DOHH2 (cell line): ENCODE data around the gene CEBPA.

Experiments
- H3F3A ChIP-seq: fragments of 200-600 bp; sonication (generic), shearing (Covaris generic); 2 replicates; pipeline ENCODE4 v1.6.0; 2016; ENCODE audit warnings: antibody characterized with exemption, mild to moderate bottlenecking; ENCODE audit not compliant: control insufficient read depth, insufficient read depth
- H3K27ac ChIP-seq: fragments of 200-600 bp; sonication (generic); 2 replicates; pipeline ENCODE4 v1.5.1; 2014; ENCODE audit warnings: low read depth, mild to moderate bottlenecking, low read length, moderate library complexity
- H3K27me3 ChIP-seq: fragments of 200-600 bp; sonication (generic); 2 replicates; pipeline ENCODE4 v1.6.1; 2014; ENCODE audit warnings: mild to moderate bottlenecking, low read length, mixed read lengths; ENCODE audit not compliant: control insufficient read depth
- H3K36me3 ChIP-seq: fragments of 200-600 bp; sonication (generic); 2 replicates; pipeline ENCODE4 v1.6.1; 2014; ENCODE audit warnings: mild to moderate bottlenecking, low read length, moderate library complexity, mixed read lengths; ENCODE audit not compliant: control insufficient read depth
- H3K4me1 ChIP-seq: fragments of 200-600 bp; sonication (generic); 2 replicates; pipeline ENCODE4 v1.6.1; 2014; ENCODE audit warnings: mild to moderate bottlenecking, low read length, mixed read lengths; ENCODE audit not compliant: control insufficient read depth
- H3K4me2 ChIP-seq: fragments of 200-600 bp; sonication (generic); 2 replicates; pipeline ENCODE4 v1.6.0; 2014; ENCODE audit warnings: mild to moderate bottlenecking, low read length, moderate library complexity
- H3K4me3 ChIP-seq: fragments of 200-600 bp; sonication (generic); 2 replicates; pipeline ENCODE4 v1.5.1; 2014; ENCODE audit warnings: mild to moderate bottlenecking, low read length, mixed read lengths
- H3K79me2 ChIP-seq: fragments of 200-600 bp; sonication (generic); 2 replicates; pipeline ENCODE4 v1.6.1; 2014; ENCODE audit warnings: mild to moderate bottlenecking, low read length, mixed read lengths; ENCODE audit not compliant: control insufficient read depth
- H3K9me2 ChIP-seq: fragments of 200-600 bp; sonication (generic); replicated peaks from 2 replicates; pipeline ENCODE4 v1.6.1; 2014; ENCODE audit warnings: mild to moderate bottlenecking, low read length, mixed read lengths; ENCODE audit not compliant: control insufficient read depth
- H3K9me3 ChIP-seq: fragments of 200-600 bp; sonication (generic); 2 replicates; pipeline ENCODE4 v1.6.1; 2014; ENCODE audit warnings: antibody characterized with exemption, low read length, mixed read lengths; ENCODE audit not compliant: control insufficient read depth, insufficient read depth
- H4K20me1 ChIP-seq: fragments of 200-600 bp; sonication (generic); 2 replicates; pipeline ENCODE4 v1.6.0; 2014; ENCODE audit warnings: low read depth, mild to moderate bottlenecking, antibody characterized with exemption, low read length, moderate library complexity; ENCODE audit not compliant: control insufficient read depth, insufficient read depth
- CTCF ChIP-seq: fragments of 200-600 bp; sonication (generic); IDR thresholded peaks from one replicate; pipeline ENCODE4 v1.5.1; 2014; ENCODE audit warnings: antibody characterized with exemption, mild to moderate bottlenecking, low read depth, low read length; ENCODE audit not compliant: poor library complexity, severe bottlenecking
- EZH2phosphoT487 ChIP-seq: fragments of 200-600 bp; sonication (generic); IDR thresholded peaks from 2 replicates; pipeline ENCODE4 v1.6.1; 2017; ENCODE audit warnings: borderline replicate concordance, mild to moderate bottlenecking, antibody characterized with exemption, low read length, moderate library complexity, mixed read lengths

CEBPA gene

GRCh38 chr19:33260628-33261418 lies 41.5 kb downstream of the CEBPA start:
- no peak overlapping the region for H3K4me2 ChIP-seq
- no peak overlapping the region for H3K27ac ChIP-seq
- H3K27me3 ChIP-seq, result no peaks in the 10 kb centered on the region
- H3K9me3 ChIP-seq, result no peaks in the 10 kb centered on the region
- no peaks in the 10 kb centered on the region for H3K4me1 ChIP-seq
- TF ChIP-seq EZH2phosphoT487, result no peak
- TF ChIP-seq CTCF, result no peak
- H4K20me1 ChIP-seq, result no peaks in the 10 kb centered on the region
- no peaks in the 10 kb centered on the region for H3F3A ChIP-seq
- no peaks in the 10 kb centered on the region for H3K79me2 ChIP-seq
- H3K4me3 ChIP-seq, result no peak overlapping the region
- H3K9me2 ChIP-seq, result no peaks in the 10 kb centered on the region
- no peaks in the 10 kb centered on the region for H3K36me3 ChIP-seq

GRCh38 chr19:33259539-33259938 lies 42.8 kb downstream of the CEBPA start:
- no peaks in the 10 kb centered on the region for H3K9me3 ChIP-seq

GRCh38 chr19:33257828-33258227 lies 44.5 kb downstream of the CEBPA start:
- no peak overlapping the region for H3K4me3 ChIP-seq
- no peaks in the 10 kb centered on the region for H3K79me2 ChIP-seq
- no peaks in the 10 kb centered on the region for H4K20me1 ChIP-seq
- H3K4me2 ChIP-seq, result no peak overlapping the region
- H3K9me2 ChIP-seq, result no peaks in the 10 kb centered on the region
- H3F3A ChIP-seq, result no peaks in the 10 kb centered on the region
- no peaks in the 10 kb centered on the region for H3K4me1 ChIP-seq
- no peak for TF ChIP-seq EZH2phosphoT487
- TF ChIP-seq CTCF, result no peak
- H3K36me3 ChIP-seq, result no peaks in the 10 kb centered on the region
- no peaks in the 10 kb centered on the region for H3K9me3 ChIP-seq
- no peak overlapping the region for H3K27ac ChIP-seq
- H3K27me3 ChIP-seq, result no peaks in the 10 kb centered on the region

More at GRCh38 chr19:33259539-33259938, 42.8 kb downstream of the CEBPA start:
- H3K36me3 ChIP-seq, result no peaks in the 10 kb centered on the region
- H3K79me2 ChIP-seq, result no peaks in the 10 kb centered on the region
- no peaks in the 10 kb centered on the region for H3F3A ChIP-seq
- no peak overlapping the region for H3K27ac ChIP-seq
- H3K4me3 ChIP-seq, result no peak overlapping the region
- H3K4me1 ChIP-seq, result no peaks in the 10 kb centered on the region
- no peaks in the 10 kb centered on the region for H3K27me3 ChIP-seq
- no peaks in the 10 kb centered on the region for H3K9me2 ChIP-seq
- no peak overlapping the region for H3K4me2 ChIP-seq
- no peaks in the 10 kb centered on the region for H4K20me1 ChIP-seq
- TF ChIP-seq CTCF (no peak), EZH2phosphoT487 (no peak)
